ENCODE results near the gene DENND11. TPM values are rescaled to one million over a fixed set of nuclear protein-coding genes. Genes with fewer than 3 reads are reported as not detected.

Gene DENND11
- total RNA-seq, 1 experiment from 2014 or later: 33.0 TPM

DNA sequence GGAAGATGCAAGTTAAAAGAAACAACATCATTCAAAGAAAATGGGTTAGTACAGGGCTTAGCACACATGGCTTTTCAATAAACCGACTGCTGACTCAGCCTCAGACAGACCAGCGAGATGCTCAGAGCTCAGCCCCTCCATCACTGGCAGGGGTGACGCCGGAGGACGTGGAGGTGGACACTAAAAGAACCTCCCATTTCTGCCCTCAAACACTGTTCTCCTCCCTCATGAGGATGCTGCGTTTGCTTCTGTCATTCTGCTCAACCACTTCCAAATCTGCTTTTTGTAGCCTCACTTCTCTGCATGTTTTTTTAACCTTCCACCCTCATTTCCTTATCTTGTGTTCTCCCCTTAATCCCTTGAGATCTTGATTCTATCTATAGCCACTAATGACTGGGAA is 15.3 kb downstream of the DENND11 start:
- Mint-ChIP-seq H3K27me3 (ENCODE audit: insufficient read depth, unreplicated experiment) (no peaks in the 10 kb centered on the region), H3K4me3 (ENCODE audit: unreplicated experiment) (no peak overlapping the region), H3K4me1 (ENCODE audit: low read depth, unreplicated experiment) (peaks cover 7% of the 10 kb centered on the region), H3K27ac (ENCODE audit: unreplicated experiment) (no peak overlapping the region), H3K9me3 (ENCODE audit: unreplicated experiment) (no peaks in the 10 kb centered on the region), H3K36me3 (ENCODE audit: insufficient read depth, unreplicated experiment) (peaks cover 22% of the 10 kb centered on the region)
- no peaks in the 10 kb centered on the region for H3K36me3 ChIP-seq (ENCODE audit: control insufficient read depth, insufficient read depth, low read length)
- CTCF ChIA-PET: no interaction called here
- no peaks in the 10 kb centered on the region for H3K4me1 ChIP-seq
- DNase-seq: no peak
- intact Hi-C loops (cut with micrococcal nuclease; ENCODE audit: unreplicated experiment): no loop called here
- H3K27me3 ChIP-seq (replicated peaks; ENCODE audit: control insufficient read depth, insufficient read depth, low read length): no peaks in the 10 kb centered on the region
- H3K9me3 ChIP-seq: no peaks in the 10 kb centered on the region
- TF ChIP-seq, protein P1, sequence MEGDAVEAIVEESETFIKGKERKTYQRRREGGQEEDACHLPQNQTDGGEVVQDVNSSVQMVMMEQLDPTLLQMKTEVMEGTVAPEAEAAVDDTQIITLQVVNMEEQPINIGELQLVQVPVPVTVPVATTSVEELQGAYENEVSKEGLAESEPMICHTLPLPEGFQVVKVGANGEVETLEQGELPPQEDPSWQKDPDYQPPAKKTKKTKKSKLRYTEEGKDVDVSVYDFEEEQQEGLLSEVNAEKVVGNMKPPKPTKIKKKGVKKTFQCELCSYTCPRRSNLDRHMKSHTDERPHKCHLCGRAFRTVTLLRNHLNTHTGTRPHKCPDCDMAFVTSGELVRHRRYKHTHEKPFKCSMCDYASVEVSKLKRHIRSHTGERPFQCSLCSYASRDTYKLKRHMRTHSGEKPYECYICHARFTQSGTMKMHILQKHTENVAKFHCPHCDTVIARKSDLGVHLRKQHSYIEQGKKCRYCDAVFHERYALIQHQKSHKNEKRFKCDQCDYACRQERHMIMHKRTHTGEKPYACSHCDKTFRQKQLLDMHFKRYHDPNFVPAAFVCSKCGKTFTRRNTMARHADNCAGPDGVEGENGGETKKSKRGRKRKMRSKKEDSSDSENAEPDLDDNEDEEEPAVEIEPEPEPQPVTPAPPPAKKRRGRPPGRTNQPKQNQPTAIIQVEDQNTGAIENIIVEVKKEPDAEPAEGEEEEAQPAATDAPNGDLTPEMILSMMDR (IDR thresholded peaks at IDR 0.05; ENCODE audit: insufficient read depth in 1 of 2, low read depth in 1 of 2, low read length in 1 of 2, severe bottlenecking in 1 of 2, unreplicated experiment in 1 of 2): no peak
- POLR2A ChIA-PET: no interaction called here
- no peak overlapping the region for H3K4me3 ChIP-seq (ENCODE audit: low read depth, low read length)
- BruUV-seq (replicated peaks): no TSS peak

- no peak for DNase-seq
- TF ChIP-seq, protein P1 (IDR thresholded peaks at IDR 0.05; ENCODE audit: insufficient read depth in 1 of 2, low read depth in 1 of 2, low read length in 1 of 2, severe bottlenecking in 1 of 2, unreplicated experiment in 1 of 2): no peak
- no peaks in the 10 kb centered on the region for H3K36me3 ChIP-seq (ENCODE audit: control insufficient read depth, insufficient read depth, low read length)
- H3K4me1 ChIP-seq: no peaks in the 10 kb centered on the region
- no peak overlapping the region for H3K4me3 Mint-ChIP-seq (ENCODE audit: unreplicated experiment)
- intact Hi-C loops (cut with micrococcal nuclease; ENCODE audit: unreplicated experiment): no loop called here
- POLR2A ChIA-PET: no interaction called here
- H3K27me3 ChIP-seq (replicated peaks; ENCODE audit: control insufficient read depth, insufficient read depth, low read length): no peaks in the 10 kb centered on the region
- H3K9me3 Mint-ChIP-seq (ENCODE audit: unreplicated experiment): no peaks in the 10 kb centered on the region
- BruUV-seq (replicated peaks): no TSS peak
- H3K27ac Mint-ChIP-seq (ENCODE audit: unreplicated experiment): no peak overlapping the region
- peaks cover 22% of the 10 kb centered on the region for H3K36me3 Mint-ChIP-seq (ENCODE audit: insufficient read depth, unreplicated experiment)
- peaks cover 7% of the 10 kb centered on the region for H3K4me1 Mint-ChIP-seq (ENCODE audit: low read depth, unreplicated experiment)
- H3K27me3 Mint-ChIP-seq (ENCODE audit: insufficient read depth, unreplicated experiment): no peaks in the 10 kb centered on the region
- CTCF ChIA-PET: no interaction called here
- no peak overlapping the region for H3K4me3 ChIP-seq (ENCODE audit: low read depth, low read length)
- no peaks in the 10 kb centered on the region for H3K9me3 ChIP-seq
Observed at GRCh38 chr7:141686074-141686473, 15.9 kb downstream of the DENND11 start.

GRCh38 chr7:141685285-141686023 is 16.5 kb downstream of the DENND11 start:
- H3K4me1 ChIP-seq: no peaks in the 10 kb centered on the region
- H3K4me3 ChIP-seq (ENCODE audit: low read depth, low read length): no peak overlapping the region
- ChIA-PET CTCF (no interaction called here), POLR2A (no interaction called here)
- H3K9me3 Mint-ChIP-seq (ENCODE audit: unreplicated experiment): no peaks in the 10 kb centered on the region
- H3K9me3 ChIP-seq: no peaks in the 10 kb centered on the region
- H3K36me3 Mint-ChIP-seq (ENCODE audit: insufficient read depth, unreplicated experiment): peaks cover 24% of the 10 kb centered on the region
- no peak overlapping the region for H3K4me3 Mint-ChIP-seq (ENCODE audit: unreplicated experiment)
- intact Hi-C loops (cut with micrococcal nuclease; ENCODE audit: unreplicated experiment): no loop called here
- H3K27me3 ChIP-seq (replicated peaks; ENCODE audit: control insufficient read depth, insufficient read depth, low read length): no peaks in the 10 kb centered on the region
- H3K36me3 ChIP-seq (ENCODE audit: control insufficient read depth, insufficient read depth, low read length): no peaks in the 10 kb centered on the region; the same call in 1 of the 2 replicates
- DNase-seq: no peak
- H3K27me3 Mint-ChIP-seq (ENCODE audit: insufficient read depth, unreplicated experiment): no peaks in the 10 kb centered on the region
- TF ChIP-seq, protein P1 (IDR thresholded peaks at IDR 0.05; ENCODE audit: insufficient read depth in 1 of 2, low read depth in 1 of 2, low read length in 1 of 2, severe bottlenecking in 1 of 2, unreplicated experiment in 1 of 2): no peak
- H3K27ac Mint-ChIP-seq (ENCODE audit: unreplicated experiment): no peak overlapping the region
- peaks cover 7% of the 10 kb centered on the region for H3K4me1 Mint-ChIP-seq (ENCODE audit: low read depth, unreplicated experiment)
- BruUV-seq (replicated peaks): no TSS peak
